Panc1 (cell line): ENCODE results near the gene C1orf50.

ENCODE experiments used
- CTCF ChIP-seq: fragments of 450-650 bp; IDR thresholded peaks from 2 replicates; pipeline ENCODE4 v1.5.1; 2017; ENCODE audit warnings: mild to moderate bottlenecking
- POLR2AphosphoS5 ChIP-seq: IDR thresholded peaks from 2 replicates; pipeline ENCODE4 v1.6.1; 2012; ENCODE audit warnings: mild to moderate bottlenecking, low read depth, low read length, moderate library complexity
- REST ChIP-seq, 2 experiments: IDR thresholded peaks; 2 replicates each; pipeline ENCODE4 v1.6.1; 2011 to 2012; ENCODE audit warnings: low read depth in 2 of 2, control low read depth in 1 of 2, low read length in 1 of 2, mild to moderate bottlenecking in 1 of 2, moderate library complexity in 1 of 2; ENCODE audit not compliant: insufficient read depth in 1 of 2
- SIN3A ChIP-seq: IDR thresholded peaks from 2 replicates; pipeline ENCODE4 v1.6.1; 2012; ENCODE audit warnings: low read depth, mild to moderate bottlenecking, low read length, moderate library complexity, borderline replicate concordance; ENCODE audit not compliant: insufficient read depth
- TCF7L2 ChIP-seq: IDR thresholded peaks from 2 replicates; pipeline ENCODE4 v1.6.1; 2011; ENCODE audit warnings: mild to moderate bottlenecking, low read depth, low read length, inconsistent platforms

- TF ChIP-seq CTCF, result no peak
- TF ChIP-seq TCF7L2, result no peak
- TF ChIP-seq REST (IDR thresholded peaks at IDR 0.05; ENCODE audit: insufficient read depth in 1 of 2, low read depth in 2 of 2, low read length in 1 of 2), result no peak
- no peak for TF ChIP-seq POLR2AphosphoS5
- no peak for TF ChIP-seq SIN3A
These were observed 50.4 kb downstream of the C1orf50 start for GRCh38 chr1:42817440-42817767.
